Lower lobe of right lung (tissue), 2 donors: ENCODE measurements around the gene SPIN3. TPM values are rescaled to one million over a fixed set of nuclear protein-coding genes. Genes with fewer than 3 reads are reported as not detected.
"Not testable (repeated sequence)": the region's sequence is repeated elsewhere in the genome, so short reads cannot be mapped to it uniquely, and the experiment has no call there.

Experiments
- ATAC-seq, 2 donors: fragments of 200-7000 bp; cut with Tn5 transposase; one replicate each; pipeline ENCODE4 v1.9.1; 2020 to 2022; ENCODE audit warnings: mild to moderate bottlenecking in 2 of 2, moderate library complexity in 2 of 2
- DNase-seq: peaks from one replicate; pipeline ENCODE4 v3.0.0-alpha.2; 2020
- H3K27ac ChIP-seq: fragments of 200-600 bp; one replicate; pipeline ENCODE4 v1.8.0; 2022
- H3K27me3 ChIP-seq: fragments of 200-600 bp; one replicate; pipeline ENCODE4 v1.8.0; 2022; ENCODE audit warnings: low read depth
- H3K36me3 ChIP-seq: fragments of 200-600 bp; one replicate; pipeline ENCODE4 v1.8.0; 2022; ENCODE audit warnings: mild to moderate bottlenecking
- H3K4me1 ChIP-seq: fragments of 200-600 bp; one replicate; pipeline ENCODE4 v1.8.0; 2022
- H3K4me3 ChIP-seq: fragments of 200-600 bp; one replicate; pipeline ENCODE4 v1.8.0; 2022; ENCODE audit warnings: mild to moderate bottlenecking
- H3K9me3 ChIP-seq: fragments of 200-600 bp; one replicate; pipeline ENCODE4 v1.8.0; 2022
- intact Hi-C: fragments of 100-400 bp; cut with DNase I; formaldehyde crosslinking; loops from one replicate; pipeline ENCODE4 v1.11.0; 2022
- total RNA-seq: library from RNA; stranded (reverse); fragmentation: NEBNext Ultra II Directional; extraction: Animal tissue kit (Norgen Biotek cat#: 25700); gene quantifications from one replicate; pipeline ENCODE4 v1.2.1, GENCODE V29; 2021
- TF ChIP-seq, protein P1 (sequence below): fragments of 200-600 bp; IDR thresholded peaks from one replicate; pipeline ENCODE4 v1.8.0; 2022; ENCODE audit warnings: antibody characterized with exemption, mild to moderate bottlenecking
- donor health status: DM: no; HTN: yes; CAD: no; lungs with severe emphysema.

Gene SPIN3
- total RNA-seq, 1 donor from 2014 or later: 12.2 TPM

DNA sequence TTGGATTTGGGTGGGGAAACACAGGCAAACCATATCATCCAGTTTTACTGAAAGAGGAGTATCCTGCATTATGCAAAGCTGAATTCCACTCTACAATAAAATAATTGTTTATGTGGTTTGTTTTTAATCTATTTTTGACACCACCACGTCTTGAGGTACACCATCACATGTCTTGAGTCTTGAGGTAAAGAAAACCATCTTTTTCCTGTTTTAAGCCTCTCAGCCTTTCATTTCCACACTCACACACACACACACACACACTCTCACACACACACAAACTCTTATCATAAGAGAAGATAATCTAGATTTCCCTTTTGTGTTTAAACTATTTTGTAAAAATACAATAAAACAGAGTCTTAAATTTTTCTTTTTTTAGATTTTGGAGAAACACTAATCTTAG, 32.0 kb downstream of the SPIN3 start:
- DNase-seq (no peak), ATAC-seq (no peak)
- no peaks in the 10 kb centered on the region for H3K4me1 ChIP-seq
- H3K27me3 ChIP-seq: no peaks in the 10 kb centered on the region
- intact Hi-C loops: no loop called here
- TF ChIP-seq, protein P1, sequence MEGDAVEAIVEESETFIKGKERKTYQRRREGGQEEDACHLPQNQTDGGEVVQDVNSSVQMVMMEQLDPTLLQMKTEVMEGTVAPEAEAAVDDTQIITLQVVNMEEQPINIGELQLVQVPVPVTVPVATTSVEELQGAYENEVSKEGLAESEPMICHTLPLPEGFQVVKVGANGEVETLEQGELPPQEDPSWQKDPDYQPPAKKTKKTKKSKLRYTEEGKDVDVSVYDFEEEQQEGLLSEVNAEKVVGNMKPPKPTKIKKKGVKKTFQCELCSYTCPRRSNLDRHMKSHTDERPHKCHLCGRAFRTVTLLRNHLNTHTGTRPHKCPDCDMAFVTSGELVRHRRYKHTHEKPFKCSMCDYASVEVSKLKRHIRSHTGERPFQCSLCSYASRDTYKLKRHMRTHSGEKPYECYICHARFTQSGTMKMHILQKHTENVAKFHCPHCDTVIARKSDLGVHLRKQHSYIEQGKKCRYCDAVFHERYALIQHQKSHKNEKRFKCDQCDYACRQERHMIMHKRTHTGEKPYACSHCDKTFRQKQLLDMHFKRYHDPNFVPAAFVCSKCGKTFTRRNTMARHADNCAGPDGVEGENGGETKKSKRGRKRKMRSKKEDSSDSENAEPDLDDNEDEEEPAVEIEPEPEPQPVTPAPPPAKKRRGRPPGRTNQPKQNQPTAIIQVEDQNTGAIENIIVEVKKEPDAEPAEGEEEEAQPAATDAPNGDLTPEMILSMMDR: no peak
- H3K36me3 ChIP-seq: peaks cover 3% of the 10 kb centered on the region
- H3K9me3 ChIP-seq: no peaks in the 10 kb centered on the region
- no peak overlapping the region for H3K27ac ChIP-seq
- H3K4me3 ChIP-seq: no peak overlapping the region

- DNase-seq (no peak), ATAC-seq (no peak)
- H3K27ac ChIP-seq: no peak overlapping the region
- TF ChIP-seq, protein P1: no peak
- intact Hi-C loops: no loop called here
- H3K9me3 ChIP-seq: no peaks in the 10 kb centered on the region
- no peaks in the 10 kb centered on the region for H3K4me1 ChIP-seq
- H3K4me3 ChIP-seq: no peak overlapping the region
- H3K36me3 ChIP-seq: no peaks in the 10 kb centered on the region
- no peaks in the 10 kb centered on the region for H3K27me3 ChIP-seq
These were observed 47.6 kb downstream of the SPIN3 start for GRCh38 chrX:56947699-56948098.

- intact Hi-C loops, H3K36me3 ChIP-seq, H3K4me3 ChIP-seq, DNase-seq, H3K27ac ChIP-seq, H3K27me3 ChIP-seq, ATAC-seq, H3K9me3 ChIP-seq, H3K4me1 ChIP-seq: not testable (repeated sequence)
These were observed 49.1 kb downstream of the SPIN3 start for GRCh38 chrX:56946201-56946600.

GRCh38 chrX:56945226-56945625, 50.1 kb downstream of the SPIN3 start:
- H3K27ac ChIP-seq, H3K9me3 ChIP-seq, H3K36me3 ChIP-seq, DNase-seq, H3K4me1 ChIP-seq, intact Hi-C loops, H3K4me3 ChIP-seq, ATAC-seq, H3K27me3 ChIP-seq: not testable (repeated sequence)

DNA sequence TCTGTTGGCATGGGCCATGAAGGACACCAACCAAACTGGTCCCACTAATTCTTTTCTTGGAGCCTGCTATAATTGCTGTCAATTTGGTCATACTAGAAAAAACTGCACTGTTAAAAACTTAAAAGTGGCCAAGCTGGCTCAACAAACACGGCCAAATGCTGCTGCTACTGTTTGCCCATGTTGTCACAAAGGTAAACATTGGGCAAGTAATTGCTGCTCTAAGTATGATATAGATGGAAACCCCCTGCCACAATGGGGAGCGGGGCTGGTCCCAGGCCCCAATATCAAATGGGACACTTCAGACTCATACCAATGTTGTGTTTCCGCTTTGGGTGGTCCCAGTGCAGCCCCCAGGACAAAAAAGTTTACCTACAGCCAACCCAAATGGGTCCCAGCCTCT, 52.1 kb downstream of the SPIN3 start:
- intact Hi-C loops: no loop called here
- DNase-seq: no peak
- TF ChIP-seq, protein P1: no peak

More for the DNA sequence above, 52.1 kb downstream of the SPIN3 start:
- no peaks in the 10 kb centered on the region for H3K27me3 ChIP-seq
- no peaks in the 10 kb centered on the region for H3K36me3 ChIP-seq
- H3K27ac ChIP-seq: no peak overlapping the region
- ATAC-seq: no peak
- no peak overlapping the region for H3K4me3 ChIP-seq
- H3K9me3 ChIP-seq: no peaks in the 10 kb centered on the region
- no peaks in the 10 kb centered on the region for H3K4me1 ChIP-seq

Other genes with a start within 250 kb of the SPIN3 start
- 9.8 TPM for gene SPIN2B, start 126.0 kb upstream of the SPIN3 start, total RNA-seq
- gene SPIN2A, start 141.9 kb upstream of the SPIN3 start, total RNA-seq: 0.74 TPM